Type B pancreatic cell (in vitro differentiated cells): Measurements from ENCODE around the gene MED25. TPM values are rescaled to one million over a fixed set of nuclear protein-coding genes. Genes with fewer than 3 reads are reported as not detected.

Source experiments
- DNase-seq: peaks from one replicate; pipeline ENCODE4 v3.0.0; 2021; ENCODE audit warnings: mixed read lengths; ENCODE audit not compliant: unreplicated experiment; ENCODE audit errors: extremely low spot score
- H3K27ac Mint-ChIP-seq: 2 replicates; pipeline ENCODE4 v1.8.0; 2021; ENCODE audit warnings: mild to moderate bottlenecking, mixed read lengths
- H3K27me3 Mint-ChIP-seq: 2 replicates; pipeline ENCODE4 v1.8.0; 2021; ENCODE audit warnings: mixed read lengths
- H3K36me3 Mint-ChIP-seq: 2 replicates; pipeline ENCODE4 v1.8.0; 2021; ENCODE audit warnings: mixed read lengths
- H3K4me1 Mint-ChIP-seq: one replicate; pipeline ENCODE4 v1.8.0; 2021; ENCODE audit warnings: mixed read lengths; ENCODE audit not compliant: unreplicated experiment
- H3K4me3 Mint-ChIP-seq: 2 replicates; pipeline ENCODE4 v1.8.0; 2021; ENCODE audit warnings: mild to moderate bottlenecking, mixed read lengths
- H3K9me3 Mint-ChIP-seq: 2 replicates; pipeline ENCODE4 v1.8.0; 2021; ENCODE audit warnings: mixed read lengths
- total RNA-seq: library from RNA; stranded (reverse); gene quantifications from 2 replicates; pipeline ENCODE4 v1.2.1, GENCODE V29; 2021; ENCODE audit warnings: low replicate concordance
- TF ChIP-seq, protein P1 (sequence below): fragments of 200-600 bp; sonication (generic); conservative IDR thresholded peaks from 2 replicates; pipeline ENCODE4 v1.5.0; 2021; ENCODE audit warnings: antibody characterized with exemption, mild to moderate bottlenecking

Gene MED25
- total RNA-seq, 1 donor from 2014 or later, result 88.9 TPM

DNA sequence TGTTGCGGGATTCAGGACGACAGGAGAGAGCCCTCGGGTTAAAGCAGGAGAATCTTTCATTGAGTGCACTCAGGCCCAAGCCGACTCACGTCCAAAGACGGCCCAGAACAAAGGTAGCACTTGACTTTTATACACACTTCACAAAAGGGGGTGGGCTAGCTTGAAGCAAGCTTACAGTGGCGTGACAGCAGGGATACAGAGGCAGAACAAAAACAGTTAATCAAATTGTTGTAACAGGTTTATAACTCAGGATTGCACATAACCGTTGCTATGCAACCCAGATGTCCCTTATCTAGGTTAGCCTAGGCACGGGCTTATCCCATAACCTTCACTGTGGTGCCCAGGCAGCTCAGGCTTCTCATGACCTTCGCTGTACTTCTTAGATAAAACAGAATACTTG, 2.0 kb downstream of the MED25 start:
- no peak for DNase-seq
- Mint-ChIP-seq H3K27ac (peak overlapping the region; percentile 99), H3K4me3 (peak overlapping the region; percentile 70), H3K27me3 (no peaks in the 10 kb centered on the region), H3K36me3 (peaks cover 13% of the 10 kb centered on the region), H3K4me1 (peaks cover 11% of the 10 kb centered on the region), H3K9me3 (no peaks in the 10 kb centered on the region)
- TF ChIP-seq, protein P1, sequence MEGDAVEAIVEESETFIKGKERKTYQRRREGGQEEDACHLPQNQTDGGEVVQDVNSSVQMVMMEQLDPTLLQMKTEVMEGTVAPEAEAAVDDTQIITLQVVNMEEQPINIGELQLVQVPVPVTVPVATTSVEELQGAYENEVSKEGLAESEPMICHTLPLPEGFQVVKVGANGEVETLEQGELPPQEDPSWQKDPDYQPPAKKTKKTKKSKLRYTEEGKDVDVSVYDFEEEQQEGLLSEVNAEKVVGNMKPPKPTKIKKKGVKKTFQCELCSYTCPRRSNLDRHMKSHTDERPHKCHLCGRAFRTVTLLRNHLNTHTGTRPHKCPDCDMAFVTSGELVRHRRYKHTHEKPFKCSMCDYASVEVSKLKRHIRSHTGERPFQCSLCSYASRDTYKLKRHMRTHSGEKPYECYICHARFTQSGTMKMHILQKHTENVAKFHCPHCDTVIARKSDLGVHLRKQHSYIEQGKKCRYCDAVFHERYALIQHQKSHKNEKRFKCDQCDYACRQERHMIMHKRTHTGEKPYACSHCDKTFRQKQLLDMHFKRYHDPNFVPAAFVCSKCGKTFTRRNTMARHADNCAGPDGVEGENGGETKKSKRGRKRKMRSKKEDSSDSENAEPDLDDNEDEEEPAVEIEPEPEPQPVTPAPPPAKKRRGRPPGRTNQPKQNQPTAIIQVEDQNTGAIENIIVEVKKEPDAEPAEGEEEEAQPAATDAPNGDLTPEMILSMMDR, result no peak

DNA sequence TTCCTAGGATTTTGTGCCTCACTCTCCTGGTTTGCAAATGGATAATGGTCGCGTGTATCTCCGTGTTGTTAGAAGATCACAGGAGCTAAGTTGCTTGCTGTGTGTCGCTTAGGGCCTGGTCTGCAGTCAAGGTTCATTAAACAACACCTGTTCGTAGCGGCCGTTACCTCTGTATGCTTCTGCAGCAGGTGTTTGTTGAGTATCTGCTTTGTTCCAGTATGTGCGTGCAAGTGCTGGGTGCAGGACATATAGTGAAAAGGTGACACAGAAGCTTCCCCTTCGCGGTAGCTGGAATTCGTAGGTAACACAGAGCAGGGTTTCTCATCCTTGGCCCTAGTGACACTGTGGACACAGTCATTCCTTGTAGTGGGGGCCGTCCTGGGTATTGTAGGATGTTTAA, 5.4 kb downstream of the MED25 start:
- H3K27me3 Mint-ChIP-seq, result no peaks in the 10 kb centered on the region
- H3K9me3 Mint-ChIP-seq, result no peaks in the 10 kb centered on the region
- peaks cover 12% of the 10 kb centered on the region for H3K4me1 Mint-ChIP-seq
- peak overlapping the region; percentile 71 for H3K27ac Mint-ChIP-seq
- H3K4me3 Mint-ChIP-seq, result peak overlapping the region; percentile 34
- peaks cover 16% of the 10 kb centered on the region for H3K36me3 Mint-ChIP-seq
- DNase-seq, result no peak
- TF ChIP-seq, protein P1, result no peak

DNA sequence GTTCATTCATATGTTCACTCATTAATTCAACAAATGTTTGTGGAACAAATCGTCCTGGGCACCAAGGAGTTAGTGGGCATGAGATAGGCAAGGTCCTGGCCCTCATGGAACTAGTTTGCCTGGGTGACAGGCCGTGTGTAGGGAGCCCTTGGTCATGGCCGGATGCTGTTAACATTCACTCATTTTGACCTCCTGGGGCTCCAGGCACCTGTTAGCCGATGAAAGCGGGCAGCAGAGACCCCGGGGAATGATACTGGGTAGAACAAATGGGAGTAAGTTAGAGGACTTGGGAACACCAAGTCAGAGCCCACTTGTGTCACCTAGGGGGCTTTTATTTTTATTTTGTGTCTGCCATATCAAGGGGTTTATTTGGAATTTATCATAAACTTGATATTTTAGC, 6.6 kb downstream of the MED25 start:
- Mint-ChIP-seq H3K4me1 (peaks cover 5% of the 10 kb centered on the region), H3K36me3 (peaks cover 16% of the 10 kb centered on the region), H3K27me3 (no peaks in the 10 kb centered on the region), H3K9me3 (no peaks in the 10 kb centered on the region), H3K27ac (no peak overlapping the region), H3K4me3 (no peak overlapping the region)
- TF ChIP-seq, protein P1, result no peak
- DNase-seq, result no peak

DNA sequence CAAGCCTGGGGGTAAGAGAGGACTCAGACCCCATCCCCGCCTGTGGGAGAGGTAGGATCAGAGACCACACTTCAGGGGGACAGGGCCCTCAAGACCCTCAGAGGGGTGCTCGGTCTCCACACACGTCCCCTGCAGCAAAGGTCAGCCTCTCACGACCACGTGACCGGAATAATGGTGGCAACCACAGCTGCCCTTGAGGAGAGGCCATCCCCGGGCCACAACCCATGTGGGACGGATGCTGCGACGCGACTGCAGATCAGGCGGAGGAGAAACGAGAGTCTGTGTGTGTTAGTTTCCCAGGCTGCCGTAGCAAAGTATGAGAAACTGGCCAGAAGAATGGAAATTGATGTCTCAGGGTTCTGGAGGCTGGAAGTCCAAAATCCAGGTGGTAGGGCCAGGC, 8.9 kb downstream of the MED25 start:
- Mint-ChIP-seq H3K27me3 (no peaks in the 10 kb centered on the region), H3K27ac (no peak overlapping the region), H3K4me3 (no peak overlapping the region), H3K36me3 (peaks cover 9% of the 10 kb centered on the region), H3K9me3 (no peaks in the 10 kb centered on the region), H3K4me1 (peaks cover 5% of the 10 kb centered on the region)
- no peak for DNase-seq
- TF ChIP-seq, protein P1, result no peak

DNA sequence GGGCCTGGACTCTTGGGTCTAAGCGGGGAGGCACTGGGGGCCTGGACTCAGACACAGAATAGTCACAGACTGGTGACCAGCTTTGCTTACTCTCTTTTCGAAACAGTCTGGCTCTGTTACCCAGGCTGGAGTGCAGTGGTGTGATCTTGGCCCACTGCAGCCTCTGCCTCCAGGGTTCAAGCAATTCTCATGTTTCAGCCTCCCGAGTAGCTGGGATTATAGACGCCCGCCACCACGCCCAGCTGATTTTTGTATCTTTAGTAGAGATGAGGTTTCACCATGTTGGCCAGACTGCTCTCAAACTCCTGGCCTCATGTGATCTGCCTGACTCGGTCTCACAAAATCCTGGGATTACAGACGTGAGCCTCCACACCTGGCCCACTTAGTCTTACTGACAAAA, 11.1 kb downstream of the MED25 start:
- H3K27ac Mint-ChIP-seq, result no peak overlapping the region
- peaks cover 3% of the 10 kb centered on the region for H3K36me3 Mint-ChIP-seq
- TF ChIP-seq, protein P1, result no peak
- no peaks in the 10 kb centered on the region for H3K27me3 Mint-ChIP-seq
- no peak for DNase-seq
- no peaks in the 10 kb centered on the region for H3K9me3 Mint-ChIP-seq
- no peak overlapping the region for H3K4me3 Mint-ChIP-seq
- H3K4me1 Mint-ChIP-seq, result peaks cover 5% of the 10 kb centered on the region

DNA sequence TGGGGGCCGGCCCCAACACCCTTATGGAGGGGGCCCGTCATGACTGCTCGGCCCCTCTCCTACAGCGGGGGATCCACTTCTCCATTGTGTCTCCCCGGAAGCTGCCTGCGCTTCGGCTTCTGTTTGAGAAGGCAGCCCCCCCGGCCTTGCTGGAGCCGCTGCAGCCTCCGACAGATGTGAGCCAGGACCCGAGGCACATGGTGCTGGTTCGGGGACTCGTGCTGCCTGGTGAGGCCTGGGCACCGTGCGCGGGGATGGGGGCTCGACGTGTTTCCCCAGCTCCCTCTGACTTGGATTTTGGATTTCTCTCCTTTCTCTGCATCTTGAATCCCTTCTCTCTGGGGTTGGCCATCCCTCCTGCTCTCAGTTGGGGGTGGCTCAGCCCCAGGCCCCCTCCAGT, 11.6 kb downstream of the MED25 start:
- Mint-ChIP-seq H3K27ac (no peak overlapping the region), H3K4me3 (no peak overlapping the region), H3K27me3 (no peaks in the 10 kb centered on the region), H3K36me3 (peaks cover 3% of the 10 kb centered on the region), H3K9me3 (no peaks in the 10 kb centered on the region), H3K4me1 (peaks cover 5% of the 10 kb centered on the region)
- DNase-seq, result no peak
- TF ChIP-seq, protein P1, result no peak
